Right lung (tissue), 5 donors: ENCODE results near the gene PIK3R1. TPM values are rescaled to one million over a fixed set of nuclear protein-coding genes. Genes with fewer than 3 reads are reported as not detected.
"Not testable (repeated sequence)": the region's sequence is repeated elsewhere in the genome, so short reads cannot be mapped to it uniquely, and the experiment has no call there.

ENCODE experiments used
- DNase-seq, 2 donors: peaks; one replicate each; pipeline ENCODE4 v3.0.0-alpha.2; 2013
- polyA plus RNA-seq, 5 donors: library from polyadenylated mRNA; unstranded; fragments of 120-200 nt; gene quantifications; one replicate each; pipeline versions ENCODE4 v1.2.1 to v1.2.3, GENCODE V29; 2013; ENCODE audit warnings: inconsistent platforms in 1 of 5, low replicate concordance in 1 of 5; ENCODE audit not compliant: insufficient read length in 5 of 5, insufficient read depth in 1 of 5

Gene PIK3R1
- polyA plus RNA-seq, 5 donors, result 54.4 to 94.3 (median 79.8) TPM

DNA sequence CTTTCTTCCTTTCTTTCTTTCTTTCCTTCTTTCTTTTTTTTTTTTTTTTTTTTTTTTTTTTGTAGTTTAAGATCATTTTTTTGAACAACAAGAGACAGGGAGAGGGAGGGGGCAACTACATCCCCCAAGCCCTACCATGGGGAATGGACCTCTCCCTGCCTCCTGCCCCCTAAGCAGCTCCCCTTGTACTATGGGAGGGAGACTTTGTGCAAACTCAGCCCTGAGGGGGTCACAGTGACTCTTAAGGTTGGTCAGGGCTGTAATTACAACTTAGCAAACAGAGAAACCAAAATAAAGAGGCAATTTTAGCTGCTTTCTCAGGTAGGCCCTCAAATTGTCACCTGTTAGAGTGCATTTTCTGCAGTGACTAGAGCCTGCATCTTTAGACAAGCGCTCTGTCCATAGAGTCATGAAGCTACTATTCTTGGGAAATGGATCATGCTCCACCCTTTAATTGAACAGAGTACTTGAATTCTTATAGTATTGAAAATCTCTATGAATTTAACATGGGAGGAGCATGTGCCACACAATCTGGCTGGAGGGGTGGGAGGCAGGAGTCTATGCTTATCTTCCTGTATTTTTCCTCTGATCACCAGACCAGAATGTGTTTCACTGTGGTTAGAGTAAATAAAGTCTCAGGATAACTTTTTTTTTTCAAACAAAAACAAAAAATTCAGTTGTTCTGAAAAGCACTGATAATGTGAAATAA, 24.3 kb upstream of the PIK3R1 start:
- DNase-seq, result no peak

DNA sequence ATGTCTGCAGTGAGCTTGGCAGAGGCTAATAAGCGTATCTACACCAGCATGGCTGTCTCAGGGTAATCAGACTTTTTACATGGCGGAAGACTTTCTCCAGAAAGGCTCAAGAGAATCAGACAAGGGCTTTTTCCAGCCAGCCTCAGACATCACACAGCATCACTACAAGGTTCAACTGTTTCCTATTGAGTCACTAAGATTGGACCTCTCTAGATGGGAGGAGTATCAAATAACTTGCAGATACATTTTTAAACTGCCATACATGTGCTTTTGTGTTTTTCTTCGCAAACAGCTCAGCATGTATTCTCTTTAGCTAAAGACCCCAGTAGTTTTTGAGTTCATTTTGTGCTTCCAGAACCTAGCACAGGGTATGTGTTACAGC, 22.9 kb upstream of the PIK3R1 start:
- no peak for DNase-seq

DNA sequence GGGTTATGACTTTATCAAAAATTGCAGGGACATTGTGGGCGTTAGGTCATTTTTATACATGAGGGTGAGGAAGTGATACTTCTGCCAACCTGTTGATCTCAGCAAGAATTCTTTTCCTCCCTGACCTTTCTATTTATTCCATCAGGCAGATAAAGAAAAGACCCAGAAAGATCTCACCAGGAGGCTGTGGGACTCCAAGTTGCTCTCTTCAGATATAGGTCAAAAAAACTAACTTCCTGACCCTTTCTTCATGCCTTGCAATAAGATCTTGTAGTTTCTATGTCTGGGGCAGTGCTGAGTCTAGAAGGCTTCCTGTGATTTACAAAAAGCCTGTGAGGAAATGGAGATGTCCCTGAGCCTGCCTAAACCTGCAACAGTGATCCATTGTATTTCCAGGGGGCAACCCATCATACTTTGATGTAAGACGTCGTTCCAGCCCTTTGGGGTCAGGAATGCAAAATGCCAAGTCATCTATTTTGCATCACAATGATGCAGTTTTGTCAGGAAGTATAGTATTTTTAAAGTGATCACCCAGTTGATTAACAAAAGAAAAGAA, 22.0 kb upstream of the PIK3R1 start:
- no peak for DNase-seq

DNA sequence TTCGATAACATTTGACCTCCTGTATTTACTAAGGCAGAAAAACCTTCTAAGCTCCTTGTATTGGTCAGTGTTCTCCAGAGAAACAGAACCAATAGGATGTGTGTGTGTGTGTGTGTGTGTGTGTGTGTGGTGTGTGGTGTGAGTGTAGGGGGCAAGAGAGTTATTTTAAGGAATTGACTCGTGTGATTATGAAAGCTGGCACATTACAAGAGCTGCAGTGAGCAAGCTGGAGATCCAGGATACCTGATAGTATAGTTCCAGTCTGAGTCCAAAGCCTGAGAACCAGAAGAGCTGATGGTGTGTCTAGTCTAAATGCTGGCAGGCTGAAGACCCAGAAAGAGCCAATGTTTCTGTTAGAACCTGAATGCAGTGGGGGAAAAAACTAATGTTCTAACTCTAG, 21.2 kb upstream of the PIK3R1 start:
- DNase-seq, result no peak

DNA sequence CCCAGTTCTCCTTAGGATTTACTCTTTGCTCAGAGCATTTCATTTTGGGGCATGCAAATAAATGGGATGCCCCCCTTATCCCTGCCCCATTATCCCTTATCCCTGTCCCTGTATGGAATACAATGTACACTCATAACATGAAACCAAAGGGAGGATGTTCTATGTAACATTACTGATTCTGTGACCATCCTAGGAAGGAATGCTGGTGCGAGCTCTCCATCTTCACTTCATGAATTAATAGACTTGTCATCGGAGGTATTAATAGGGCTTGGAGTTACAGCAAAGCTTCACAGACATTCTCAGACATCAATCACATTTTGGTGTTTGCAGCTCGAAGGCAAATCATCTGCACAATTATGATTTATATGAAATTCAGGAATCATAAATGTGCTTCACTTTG, 20.4 kb upstream of the PIK3R1 start:
- no peak for DNase-seq

DNA sequence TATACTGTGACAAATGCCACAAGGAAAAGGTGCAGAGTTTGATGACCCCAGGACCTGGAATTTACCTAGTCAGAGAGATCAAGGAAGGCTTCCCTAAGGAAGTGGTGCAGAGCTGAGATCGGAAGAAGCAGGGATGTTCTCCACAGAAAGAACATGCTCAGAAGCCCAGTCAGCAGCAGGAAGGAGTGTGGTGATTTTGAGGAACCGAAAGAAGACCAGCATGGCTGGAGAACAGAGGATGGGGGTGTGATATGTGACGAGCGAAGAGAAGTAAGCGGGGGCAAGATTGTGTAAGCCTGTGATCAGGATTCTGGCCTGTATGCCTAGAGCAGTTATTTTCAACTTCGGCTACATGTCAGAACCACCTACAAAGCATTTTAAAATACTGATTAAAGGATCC, 18.7 kb upstream of the PIK3R1 start:
- DNase-seq, result no peak

DNA sequence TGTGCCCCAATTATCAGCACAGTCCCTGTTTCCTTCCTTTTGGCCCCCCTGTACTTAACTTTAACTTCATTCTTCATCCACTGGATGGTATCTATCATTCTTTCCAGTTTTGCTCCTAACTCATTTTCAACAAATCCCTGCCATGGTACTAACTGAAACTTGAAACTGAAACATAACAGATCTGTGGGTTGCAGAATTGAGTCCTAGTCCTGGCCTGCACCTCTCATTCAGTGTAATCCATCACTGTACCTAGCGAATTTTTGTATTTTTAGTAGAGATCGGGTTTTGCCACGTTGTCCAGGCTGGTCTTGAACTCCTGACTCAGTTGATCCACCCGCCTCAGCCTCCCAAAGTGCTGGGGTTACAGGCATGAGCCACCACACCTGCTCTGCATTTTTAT, 15.3 kb upstream of the PIK3R1 start:
- DNase-seq, result no peak

DNA sequence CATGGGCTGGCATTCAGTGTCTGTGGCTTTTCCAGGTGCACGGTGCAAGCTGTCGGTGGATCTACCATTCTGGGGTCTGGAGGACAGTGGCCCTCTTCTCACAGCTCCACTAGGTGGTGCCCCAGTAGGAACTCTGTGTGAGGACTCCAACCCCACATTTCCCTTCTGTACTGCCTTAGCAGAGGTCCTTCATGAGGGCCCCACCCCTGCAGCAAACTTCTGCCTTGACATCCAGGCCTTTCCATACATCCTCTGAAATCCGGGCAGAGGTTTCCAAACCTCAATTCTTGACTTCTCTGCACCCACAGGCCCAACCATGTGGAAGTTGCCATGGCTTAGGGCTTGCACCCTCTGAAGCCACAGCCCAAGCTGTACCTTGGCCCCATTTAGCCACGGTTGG, 4.9 kb upstream of the PIK3R1 start:
- not testable (repeated sequence) for DNase-seq

DNA sequence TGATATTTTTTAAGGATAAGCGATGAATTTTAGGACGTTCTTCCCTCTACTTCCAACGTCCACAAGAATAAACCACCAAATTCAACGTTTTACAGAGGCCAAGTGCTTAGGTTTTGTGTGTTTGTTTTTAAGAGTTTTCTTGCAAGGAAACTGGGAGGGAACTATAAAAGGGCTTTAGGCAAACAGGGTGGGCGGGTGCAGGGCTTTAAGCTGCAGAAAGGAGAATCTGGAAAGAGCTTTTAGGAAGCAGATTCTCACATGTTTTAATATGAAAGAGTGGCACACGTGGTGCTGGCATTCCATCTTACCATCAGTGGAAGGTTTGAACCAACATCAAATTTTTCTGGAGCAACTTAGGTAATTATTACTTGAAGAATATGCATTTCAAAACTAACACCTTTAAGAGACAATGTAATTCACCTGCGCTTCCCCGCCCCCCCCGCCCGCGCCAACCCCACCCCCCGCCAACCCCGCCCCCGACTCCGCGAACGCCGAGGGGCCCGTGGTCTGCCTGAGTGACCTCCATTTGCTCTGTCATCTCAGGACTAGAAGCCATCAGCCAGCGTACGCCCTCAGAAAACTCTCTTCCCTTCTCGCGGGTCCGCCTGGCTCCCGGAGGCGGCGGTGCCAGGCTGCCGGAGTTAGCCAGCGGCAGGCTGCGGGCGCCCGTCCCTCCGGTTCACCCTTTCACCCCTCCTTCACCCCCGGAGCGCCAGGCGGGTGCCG, 911 bp upstream of the PIK3R1 start:
- DNase-seq, result no peak

DNA sequence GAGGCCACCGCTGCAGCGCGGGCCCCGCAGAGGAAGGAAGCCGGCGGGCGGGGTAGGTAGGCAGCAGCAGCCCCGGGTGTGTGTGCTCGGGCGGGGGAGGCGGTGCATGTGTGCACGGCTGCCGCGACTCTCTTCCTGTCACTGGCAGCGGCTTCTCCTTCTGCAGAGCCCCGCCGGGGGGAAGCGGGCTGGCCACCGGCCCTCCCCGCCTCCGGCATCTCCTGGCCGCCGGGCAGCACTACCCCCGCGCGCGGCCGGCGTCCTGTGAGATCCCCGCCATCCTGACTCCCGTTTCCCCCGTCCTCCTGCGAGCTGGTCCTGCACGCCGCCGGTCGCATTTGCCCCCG, 315 bp downstream of the PIK3R1 start:
- no peak for DNase-seq

DNA sequence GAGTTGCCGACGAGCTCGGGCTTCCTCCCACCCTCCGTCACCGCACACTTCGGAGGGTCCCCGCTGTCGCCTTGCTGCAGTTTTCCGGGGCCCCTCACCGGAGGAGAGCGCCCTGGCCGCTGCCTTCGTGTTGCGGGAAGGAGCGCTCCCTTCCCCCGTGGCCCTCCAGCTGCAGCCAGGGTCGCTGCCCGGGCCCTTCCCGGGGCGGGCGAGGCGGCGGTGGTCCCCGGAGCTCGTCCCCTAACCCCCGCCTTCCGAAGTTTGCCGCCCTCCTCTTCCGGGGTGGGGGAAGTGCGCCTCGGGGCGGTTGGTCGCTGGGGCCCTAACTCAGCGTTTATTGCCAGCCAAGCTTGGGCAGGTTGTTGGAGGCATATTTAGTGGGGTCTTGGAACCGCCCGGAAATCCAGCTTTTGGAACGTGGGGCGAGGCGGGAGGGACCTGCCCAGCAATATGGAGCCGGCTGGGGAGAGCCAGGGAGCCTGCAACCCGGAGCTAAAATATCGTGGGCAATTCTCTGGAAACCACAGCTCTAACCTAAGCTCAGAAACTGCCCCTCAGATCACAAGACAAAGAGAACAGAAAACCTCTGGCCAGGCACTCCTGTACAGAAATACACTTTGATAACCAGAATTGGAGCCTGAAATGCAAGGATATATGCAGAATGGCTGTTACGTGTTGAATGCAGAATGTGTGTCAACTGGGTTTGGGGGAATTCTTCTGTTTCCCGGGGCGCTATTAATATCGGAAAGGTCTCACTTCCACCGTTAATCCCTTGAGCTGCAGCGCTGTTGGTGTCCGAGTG, 890 bp downstream of the PIK3R1 start:
- peak; percentile 34 to 47 for DNase-seq

DNA sequence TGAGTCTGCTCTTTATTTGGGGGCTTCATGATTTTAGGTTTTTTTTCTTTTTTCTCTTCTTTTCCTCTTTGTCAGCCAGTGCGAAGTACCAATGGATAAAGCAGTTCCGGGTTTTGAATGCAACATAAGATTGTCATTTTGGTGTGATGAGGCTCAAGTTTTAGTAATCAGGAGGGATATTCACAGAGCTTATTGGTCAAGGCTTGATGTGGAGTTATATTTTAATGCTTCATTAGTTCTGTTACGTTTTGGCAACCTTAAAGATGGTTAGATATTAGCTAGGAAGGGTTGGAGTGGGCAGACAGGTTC, 1.4 kb downstream of the PIK3R1 start:
- DNase-seq, result peak in 1 of 2 donors; percentile 13

DNA sequence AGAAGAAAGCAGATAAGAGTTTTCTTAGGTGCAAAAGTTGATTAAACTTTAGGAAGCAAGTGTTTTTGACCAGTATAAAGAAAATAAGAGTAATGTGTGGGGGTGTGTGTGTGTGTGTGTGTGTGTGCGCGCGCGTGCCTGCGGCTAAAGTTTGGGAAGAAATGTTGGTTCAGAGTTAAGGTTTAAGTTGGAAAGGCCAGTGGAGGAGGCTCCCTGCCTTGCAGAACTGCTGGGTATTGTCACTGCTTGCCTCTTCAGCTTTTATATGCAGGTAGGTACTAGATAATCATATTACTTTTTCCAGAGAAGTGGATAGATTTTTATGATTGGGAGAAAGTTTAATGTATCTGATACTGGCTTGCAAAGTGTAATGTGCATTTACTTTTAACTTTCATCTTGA, 2.0 kb downstream of the PIK3R1 start:
- no peak for DNase-seq

DNA sequence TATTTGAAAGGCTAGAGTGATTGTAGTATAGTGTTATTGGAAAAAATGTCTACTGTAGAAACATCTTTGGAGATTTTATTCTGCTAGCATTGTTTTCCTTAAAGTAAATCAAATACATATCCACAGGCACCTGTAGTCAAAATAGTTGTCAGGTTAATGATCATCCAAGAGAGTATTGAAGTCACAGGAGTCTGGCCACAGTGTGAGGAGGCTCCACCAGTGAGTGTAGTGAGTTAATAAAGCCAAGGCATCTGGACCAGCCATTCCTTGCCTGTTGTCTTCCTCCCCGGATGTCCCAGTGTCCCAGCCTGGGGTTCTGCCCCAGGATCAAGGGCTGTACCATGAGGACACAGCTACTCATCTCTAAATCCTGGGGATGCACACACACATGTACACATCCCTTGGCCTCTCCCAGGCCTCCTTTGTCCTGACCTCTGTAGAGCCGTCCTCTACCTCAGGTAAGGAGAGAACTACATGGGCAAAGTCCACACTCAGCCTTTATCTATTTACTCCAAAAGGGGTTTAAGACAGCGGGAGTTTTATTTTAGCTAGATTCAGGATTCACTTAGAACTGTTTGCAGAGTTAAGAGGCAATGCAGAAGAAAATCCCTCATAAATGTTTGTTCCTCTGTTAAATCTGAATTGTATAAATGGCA, 3.7 kb downstream of the PIK3R1 start:
- no peak for DNase-seq

DNA sequence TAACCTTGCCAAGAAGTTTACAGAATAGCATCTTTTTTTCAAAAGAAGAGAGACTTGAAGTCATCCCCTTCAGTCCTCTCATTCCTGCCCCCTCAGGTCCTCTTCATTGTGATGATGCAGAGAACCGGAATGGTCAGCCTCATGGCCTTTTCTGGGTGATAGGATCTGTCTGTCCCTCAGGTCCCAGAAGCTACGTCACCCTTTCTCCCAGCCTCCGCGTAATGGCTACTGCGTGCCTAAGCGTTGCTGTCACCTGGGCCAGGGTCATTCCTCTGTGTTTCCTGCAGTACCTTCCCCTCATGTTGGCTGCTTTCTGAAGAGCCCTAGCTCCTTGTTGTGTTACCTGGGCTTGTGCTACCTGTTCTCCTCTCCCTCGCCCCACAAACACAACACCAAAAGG, 4.7 kb downstream of the PIK3R1 start:
- no peak for DNase-seq

DNA sequence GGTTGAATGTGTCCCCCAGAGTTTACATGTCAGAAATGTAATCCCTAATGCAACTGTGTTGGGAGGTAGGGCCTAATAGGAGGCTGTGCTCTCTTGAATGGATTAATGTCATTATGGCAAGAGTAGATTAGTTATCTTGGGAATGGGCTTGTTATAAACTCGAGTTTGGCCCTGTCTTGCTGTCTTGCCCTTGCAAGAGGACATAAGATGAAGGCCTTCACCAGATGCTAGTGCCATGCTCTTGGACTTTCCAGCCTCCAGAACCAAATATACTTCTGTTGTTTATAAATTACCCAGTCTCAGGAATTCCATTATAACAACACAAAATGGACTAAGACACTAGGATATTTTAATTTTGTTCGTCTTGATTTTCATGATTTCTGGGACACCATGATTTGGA, 5.4 kb downstream of the PIK3R1 start:
- no peak for DNase-seq

DNA sequence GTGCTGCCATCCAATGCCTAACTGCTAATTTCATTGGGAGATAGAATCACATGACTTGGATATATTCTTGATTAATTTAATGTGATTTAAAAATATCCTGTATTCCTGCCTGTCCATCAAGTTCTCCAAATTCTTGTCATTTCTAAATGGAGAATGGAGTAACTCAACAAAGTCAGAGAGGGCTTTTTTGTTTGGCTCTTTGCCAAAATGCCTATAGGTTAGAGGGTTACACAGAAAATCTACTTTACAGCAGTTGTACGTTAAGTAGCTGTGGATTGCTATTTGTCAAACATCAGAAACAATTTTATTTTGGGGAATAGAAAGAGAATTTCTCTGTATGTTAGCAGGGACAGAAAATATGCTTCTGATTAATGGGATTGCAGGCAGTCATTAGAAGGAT, 5.9 kb downstream of the PIK3R1 start:
- no peak for DNase-seq

DNA sequence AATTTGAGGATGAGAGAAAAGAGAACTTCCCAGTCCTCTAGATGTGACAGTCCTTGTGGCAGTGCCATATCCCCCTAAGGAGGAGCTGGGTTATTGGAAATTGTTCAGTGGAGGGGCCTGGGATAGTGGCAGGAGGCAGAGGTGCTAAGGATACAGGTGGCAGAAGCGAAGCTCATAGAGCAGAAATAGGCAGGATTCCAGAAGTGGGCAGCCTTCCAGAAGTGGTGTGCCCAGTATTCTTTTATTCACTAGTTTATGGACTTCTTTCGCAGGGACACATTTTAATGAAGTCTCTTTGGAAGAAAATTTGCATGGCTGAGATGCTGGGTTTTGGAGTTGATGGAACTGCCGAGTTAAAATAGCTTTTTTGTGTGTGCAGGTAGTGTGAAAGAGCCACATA, 6.8 kb downstream of the PIK3R1 start:
- no peak for DNase-seq

DNA sequence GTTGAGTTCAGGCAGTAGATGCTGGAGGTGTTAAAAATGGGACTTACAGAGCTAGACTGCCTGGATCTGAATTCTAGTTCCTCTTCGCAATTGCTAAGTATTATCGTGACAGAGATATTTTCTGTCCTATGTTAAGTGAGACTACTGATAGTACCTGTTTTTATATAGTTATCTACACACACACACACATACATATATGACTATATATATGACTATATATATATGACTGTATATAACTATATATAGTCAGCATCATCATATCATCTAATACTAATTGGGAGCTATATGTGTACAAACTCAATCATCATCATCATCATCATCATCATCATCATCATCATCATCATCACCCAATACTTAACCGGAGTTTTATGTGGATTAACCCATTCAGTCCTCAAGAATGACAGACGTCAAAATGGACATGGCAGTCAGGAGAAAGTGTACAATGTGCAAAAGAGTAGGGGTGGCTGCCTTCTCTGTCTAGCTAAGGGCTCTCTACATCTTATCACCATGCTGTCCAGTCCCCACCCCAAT, 7.3 kb downstream of the PIK3R1 start:
- DNase-seq, result no peak

DNA sequence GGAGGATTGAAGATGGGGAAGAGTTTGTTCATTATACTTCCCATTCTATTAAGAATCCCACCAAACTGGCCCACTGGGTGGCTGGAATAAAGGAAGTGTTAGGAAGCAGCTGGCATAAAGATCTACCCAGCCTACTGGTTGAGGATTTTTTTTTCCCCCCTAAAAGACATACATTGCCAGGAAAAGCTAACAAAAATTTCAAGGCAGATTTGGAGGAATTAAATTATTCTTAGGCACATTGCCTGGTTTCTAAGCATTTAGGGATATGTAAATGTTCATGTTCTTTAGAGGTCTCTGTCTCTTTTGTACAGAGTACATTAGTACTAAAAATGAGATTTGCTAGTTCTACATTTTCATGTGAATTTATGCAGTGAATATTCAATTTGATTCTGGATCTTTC, 8.3 kb downstream of the PIK3R1 start:
- DNase-seq, result no peak

DNA sequence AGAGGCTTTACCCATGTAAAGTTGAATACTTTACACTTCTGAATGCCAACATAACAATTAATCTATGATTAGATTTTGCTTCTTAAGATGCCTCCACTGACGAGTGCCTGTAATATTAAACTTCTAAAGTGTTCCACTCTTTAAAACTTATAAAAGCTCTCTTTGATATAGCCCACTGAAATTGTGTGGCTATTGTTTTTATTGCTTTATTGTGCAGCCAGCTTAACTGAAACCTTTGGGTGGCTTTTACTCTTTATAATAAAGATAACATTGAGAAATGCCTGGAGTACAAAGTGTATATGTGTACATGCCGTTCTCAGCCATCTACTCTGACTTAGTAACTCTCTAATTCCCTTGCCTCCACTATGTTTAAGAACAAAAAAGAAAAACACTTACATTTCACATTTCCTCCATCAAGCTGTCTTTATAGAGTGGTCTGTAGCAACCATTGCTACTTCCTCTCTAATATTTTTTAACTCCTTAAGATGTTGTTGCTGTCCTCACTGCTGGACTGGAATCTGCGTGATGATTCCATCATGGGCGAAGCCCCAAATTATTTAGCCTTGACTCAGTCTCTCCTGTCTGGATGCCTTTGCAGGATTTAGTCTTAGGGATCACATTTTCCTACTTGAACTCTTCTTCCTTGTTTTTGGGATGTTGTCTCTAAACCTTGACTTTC, 9.1 kb downstream of the PIK3R1 start:
- DNase-seq, result no peak
